Upper lobe of right lung (tissue), 1 donor: Measurements from ENCODE around the gene DIP2C. TPM values are rescaled to one million over a fixed set of nuclear protein-coding genes. Genes with fewer than 3 reads are reported as not detected.

Source experiments
- ATAC-seq: fragments of 200-7000 bp; cut with Tn5 transposase; one replicate; pipeline ENCODE4 v1.9.1; 2020; ENCODE audit warnings: mild to moderate bottlenecking, moderate library complexity
- DNase-seq: peaks from one replicate; pipeline ENCODE4 v3.0.0-alpha.2; 2020
- H3K27ac ChIP-seq: fragments of 200-600 bp; one replicate; pipeline ENCODE4 v1.8.0; 2022
- H3K27me3 ChIP-seq: fragments of 200-600 bp; one replicate; pipeline ENCODE4 v1.8.0; 2022; ENCODE audit warnings: mild to moderate bottlenecking
- H3K36me3 ChIP-seq: fragments of 200-600 bp; one replicate; pipeline ENCODE4 v1.8.0; 2022
- H3K4me1 ChIP-seq: fragments of 200-600 bp; one replicate; pipeline ENCODE4 v1.8.0; 2022
- H3K4me3 ChIP-seq: fragments of 200-600 bp; one replicate; pipeline ENCODE4 v1.8.0; 2022; ENCODE audit warnings: mild to moderate bottlenecking
- H3K9me3 ChIP-seq: fragments of 200-600 bp; one replicate; pipeline ENCODE4 v1.8.0; 2022
- CTCF ChIP-seq: fragments of 200-600 bp; IDR thresholded peaks from one replicate; pipeline ENCODE4 v1.8.0; 2022; ENCODE audit warnings: antibody characterized with exemption
- intact Hi-C: fragments of 100-400 bp; cut with DNase I; formaldehyde crosslinking; loops from one replicate; pipeline ENCODE4 v1.11.0; 2022
- total RNA-seq: library from RNA; stranded (reverse); fragmentation: NEBNext Ultra II Directional; extraction: Animal tissue kit (Norgen Biotek cat#: 25700); gene quantifications from one replicate; pipeline ENCODE4 v1.2.1, GENCODE V29; 2021
- donor health status: DM: no; HTN: yes; CAD: no; lungs with severe emphysema.

DIP2C gene
- total RNA-seq, 1 donor from 2014 or later = 17.3 TPM

GRCh38 chr10:639751-640672 lies 49.5 kb downstream of the DIP2C start:
- Histone ChIP-seq H3K27ac (no peak overlapping the region), H3K4me3 (no peak overlapping the region), H3K9me3 (no peaks in the 10 kb centered on the region), H3K27me3 (no peaks in the 10 kb centered on the region), H3K4me1 (no peaks in the 10 kb centered on the region), H3K36me3 (no peaks in the 10 kb centered on the region)
- no peak for TF ChIP-seq CTCF
- DNase-seq (peak; percentile 64), ATAC-seq (no peak)
- intact Hi-C loops = no loop called here

GRCh38 chr10:639001-639750 lies 50.3 kb downstream of the DIP2C start:
- no peak overlapping the region for H3K4me3 ChIP-seq
- H3K4me1 ChIP-seq = no peaks in the 10 kb centered on the region
- no peak for ATAC-seq
- TF ChIP-seq CTCF = no peak
- no peaks in the 10 kb centered on the region for H3K9me3 ChIP-seq
- H3K27ac ChIP-seq = no peak overlapping the region
- peak; percentile 49 for DNase-seq
- H3K27me3 ChIP-seq = no peaks in the 10 kb centered on the region
- intact Hi-C loops = no loop called here
- no peaks in the 10 kb centered on the region for H3K36me3 ChIP-seq

GRCh38 chr10:637771-638195 lies 51.7 kb downstream of the DIP2C start:
- no peak for DNase-seq
- H3K27ac ChIP-seq = no peak overlapping the region
- no peak for ATAC-seq
- H3K4me1 ChIP-seq = peaks cover 4% of the 10 kb centered on the region
- no peaks in the 10 kb centered on the region for H3K36me3 ChIP-seq
- no peak for TF ChIP-seq CTCF
- no peaks in the 10 kb centered on the region for H3K9me3 ChIP-seq
- no peaks in the 10 kb centered on the region for H3K27me3 ChIP-seq
- no peak overlapping the region for H3K4me3 ChIP-seq
- intact Hi-C loops = no loop called here

GRCh38 chr10:637221-637620 lies 52.2 kb downstream of the DIP2C start:
- H3K36me3 ChIP-seq = no peaks in the 10 kb centered on the region
- H3K4me3 ChIP-seq = no peak overlapping the region
- ATAC-seq (no peak), DNase-seq (no peak)
- no peaks in the 10 kb centered on the region for H3K27me3 ChIP-seq
- TF ChIP-seq CTCF = no peak
- intact Hi-C loops = no loop called here
- H3K27ac ChIP-seq = no peak overlapping the region
- H3K4me1 ChIP-seq = peaks cover 4% of the 10 kb centered on the region
- H3K9me3 ChIP-seq = no peaks in the 10 kb centered on the region

- no peaks in the 10 kb centered on the region for H3K27me3 ChIP-seq
- H3K4me3 ChIP-seq = no peak overlapping the region
- no peaks in the 10 kb centered on the region for H3K9me3 ChIP-seq
- DNase-seq (peak; percentile 51), ATAC-seq (no peak)
- no peaks in the 10 kb centered on the region for H3K36me3 ChIP-seq
- no peak overlapping the region for H3K27ac ChIP-seq
- peaks cover 4% of the 10 kb centered on the region for H3K4me1 ChIP-seq
- no peak for TF ChIP-seq CTCF
- intact Hi-C loops = no loop called here
Observed at GRCh38 chr10:636769-637168, 52.7 kb downstream of the DIP2C start.
